GM23338 (cell line): Measurements from ENCODE around the gene STRN. TPM values are rescaled to one million over a fixed set of nuclear protein-coding genes. Genes with fewer than 3 reads are reported as not detected.

Source experiments
- ATAC-seq: fragments of 200-7000 bp; cut with Tn5 transposase; 3 replicates; pipeline ENCODE4 v1.9.1; 2020
- DNase-seq: peaks from one replicate; pipeline ENCODE4 v3.0.0-alpha.2; 2015; ENCODE audit warnings: low spot score
- H2AFZ ChIP-seq: fragments of 200-600 bp; sonication (generic); 2 replicates; pipeline ENCODE4 v1.8.0; 2016; ENCODE audit warnings: antibody characterized with exemption, mild to moderate bottlenecking, moderate library complexity
- H3F3A ChIP-seq: fragments of 200-600 bp; sonication (generic); replicated peaks from 2 replicates; pipeline ENCODE4 v1.8.0; 2017; ENCODE audit warnings: antibody characterized with exemption, mixed run types, low read depth
- H3K27ac ChIP-seq: fragments of 200-600 bp; sonication (generic); 2 replicates; pipeline ENCODE4 v1.6.1; 2016; ENCODE audit warnings: low read depth
- H3K27me3 ChIP-seq: fragments of 200-600 bp; sonication (generic); 2 replicates; pipeline ENCODE4 v1.8.0; 2016; ENCODE audit warnings: mild to moderate bottlenecking, mixed run types, moderate library complexity; ENCODE audit not compliant: insufficient read depth
- H3K36me3 ChIP-seq: fragments of 200-600 bp; sonication (generic); 2 replicates; pipeline ENCODE4 v1.8.0; 2016; ENCODE audit warnings: mild to moderate bottlenecking; ENCODE audit not compliant: insufficient read depth
- H3K4me1 ChIP-seq: fragments of 200-600 bp; sonication (generic); 2 replicates; pipeline ENCODE4 v1.8.0; 2016; ENCODE audit warnings: mild to moderate bottlenecking, moderate library complexity; ENCODE audit not compliant: insufficient read depth
- H3K4me2 ChIP-seq: fragments of 200-600 bp; sonication (generic); 2 replicates; pipeline ENCODE4 v1.7.1; 2017; ENCODE audit warnings: mixed run types
- H3K4me3 ChIP-seq: fragments of 200-600 bp; sonication (generic); 2 replicates; pipeline ENCODE4 v1.6.1; 2016; ENCODE audit warnings: mixed run types
- H3K79me2 ChIP-seq: fragments of 200-600 bp; sonication (generic); replicated peaks from 2 replicates; pipeline ENCODE4 v1.8.0; 2017; ENCODE audit warnings: mild to moderate bottlenecking; ENCODE audit not compliant: insufficient read depth
- H3K9me2 ChIP-seq: fragments of 200-600 bp; sonication (generic); 2 replicates; pipeline ENCODE4 v1.8.0; 2017; ENCODE audit not compliant: insufficient read depth
- H4K20me1 ChIP-seq: fragments of 200-600 bp; sonication (generic); replicated peaks from 2 replicates; pipeline ENCODE4 v1.8.0; 2017; ENCODE audit warnings: mild to moderate bottlenecking; ENCODE audit not compliant: insufficient read depth
- H3K27ac Mint-ChIP-seq: 2 replicates; pipeline ENCODE4 v1.8.0; 2020; ENCODE audit warnings: inconsistent platforms, mild to moderate bottlenecking, moderate library complexity, mixed read lengths
- H3K27me3 Mint-ChIP-seq: 3 replicates; pipeline ENCODE4 v1.8.0; 2022; ENCODE audit warnings: low read depth, mild to moderate bottlenecking, moderate library complexity, mixed read lengths, inconsistent platforms; ENCODE audit not compliant: insufficient read depth, poor library complexity
- H3K36me3 Mint-ChIP-seq: 3 replicates; pipeline ENCODE4 v1.8.0; 2021; ENCODE audit warnings: low read depth, mild to moderate bottlenecking, inconsistent platforms, moderate library complexity, mixed read lengths
- H3K4me1 Mint-ChIP-seq: 3 replicates; pipeline ENCODE4 v1.8.0; 2020; ENCODE audit warnings: mild to moderate bottlenecking, inconsistent platforms, mixed read lengths
- H3K4me3 Mint-ChIP-seq: 3 replicates; pipeline ENCODE4 v1.8.0; 2021; ENCODE audit warnings: moderate library complexity, mild to moderate bottlenecking, inconsistent platforms, mixed read lengths
- H3K9me3 Mint-ChIP-seq: 3 replicates; pipeline ENCODE4 v1.8.0; 2020; ENCODE audit warnings: moderate library complexity, mild to moderate bottlenecking, inconsistent platforms, mixed read lengths
- NANOG ChIP-seq: IDR thresholded peaks from 2 replicates; pipeline ENCODE4 v1.6.1; 2016; ENCODE audit warnings: antibody characterized with exemption, borderline replicate concordance
- ZNF462 ChIP-seq: fragments of 250-450 bp; sonication (Bioruptor Pico); IDR thresholded peaks from 2 replicates; pipeline ENCODE4 v1.5.0; 2020; ENCODE audit warnings: mild to moderate bottlenecking, moderate library complexity
- polyA plus RNA-seq: library from polyadenylated mRNA; unstranded; fragments of >200 nt; fragmentation: Nextera tagmentation; extraction: Ambion mirVana; gene quantifications from 2 replicates; pipeline ENCODE4 v1.2.1, GENCODE V29; 2016
- total RNA-seq: library from RNA; depleted of rRNA; stranded (reverse); fragments of >200 nt; shearing (Covaris generic); gene quantifications from 2 replicates; pipeline ENCODE4 v1.2.3, GENCODE V29; 2014
- TF ChIP-seq, protein P1 (sequence below), 2 experiments: fragments of 200-600 bp in 1 of 2; sonication (generic) in 1 of 2; conservative IDR thresholded peaks; 2 replicates each; pipeline versions ENCODE4 v1.5.1 to v1.6.1; 2016 to 2017; ENCODE audit warnings: antibody characterized with exemption in 2 of 2, low read depth in 2 of 2, mild to moderate bottlenecking in 2 of 2, moderate library complexity in 1 of 2

Gene STRN
- total and polyA plus RNA-seq, 2 experiments from 2014 or later, result 16.1 to 34.5 TPM

DNA sequence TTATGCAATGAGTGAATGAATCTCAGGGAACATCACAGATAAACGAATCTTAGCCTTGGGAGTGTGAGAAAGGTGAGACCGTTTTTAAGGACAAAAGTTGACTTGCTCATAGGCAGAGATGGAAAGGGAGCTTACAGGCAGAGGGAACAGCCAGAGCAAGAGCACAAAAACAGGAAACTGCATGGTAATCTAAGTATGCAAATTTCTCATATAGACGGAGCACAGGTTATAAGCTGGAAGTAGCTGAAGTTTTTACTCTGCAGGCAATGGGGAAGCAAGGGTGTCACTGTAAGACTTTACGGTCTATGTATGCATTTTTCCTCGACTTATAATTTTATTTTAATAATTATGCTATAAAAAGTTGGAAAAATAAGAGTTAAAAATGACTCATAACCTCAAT, 44.8 kb upstream of the STRN start:
- peak; percentile 37 for DNase-seq
- H4K20me1 ChIP-seq, result 0 out of 2 replicates have a peak, but pooled peaks cover 3% of the 10 kb centered on the region

More for the DNA sequence above, 44.8 kb upstream of the STRN start:
- H3K4me1 Mint-ChIP-seq, result peaks cover 4% of the 10 kb centered on the region
- H3K27ac Mint-ChIP-seq, result peak overlapping the region; percentile 66
- peak overlapping the region; percentile 36 for H3K27ac ChIP-seq
- ATAC-seq, result no peak
- TF ChIP-seq NANOG (no peak), ZNF462 (no peak)
- TF ChIP-seq, protein P1, sequence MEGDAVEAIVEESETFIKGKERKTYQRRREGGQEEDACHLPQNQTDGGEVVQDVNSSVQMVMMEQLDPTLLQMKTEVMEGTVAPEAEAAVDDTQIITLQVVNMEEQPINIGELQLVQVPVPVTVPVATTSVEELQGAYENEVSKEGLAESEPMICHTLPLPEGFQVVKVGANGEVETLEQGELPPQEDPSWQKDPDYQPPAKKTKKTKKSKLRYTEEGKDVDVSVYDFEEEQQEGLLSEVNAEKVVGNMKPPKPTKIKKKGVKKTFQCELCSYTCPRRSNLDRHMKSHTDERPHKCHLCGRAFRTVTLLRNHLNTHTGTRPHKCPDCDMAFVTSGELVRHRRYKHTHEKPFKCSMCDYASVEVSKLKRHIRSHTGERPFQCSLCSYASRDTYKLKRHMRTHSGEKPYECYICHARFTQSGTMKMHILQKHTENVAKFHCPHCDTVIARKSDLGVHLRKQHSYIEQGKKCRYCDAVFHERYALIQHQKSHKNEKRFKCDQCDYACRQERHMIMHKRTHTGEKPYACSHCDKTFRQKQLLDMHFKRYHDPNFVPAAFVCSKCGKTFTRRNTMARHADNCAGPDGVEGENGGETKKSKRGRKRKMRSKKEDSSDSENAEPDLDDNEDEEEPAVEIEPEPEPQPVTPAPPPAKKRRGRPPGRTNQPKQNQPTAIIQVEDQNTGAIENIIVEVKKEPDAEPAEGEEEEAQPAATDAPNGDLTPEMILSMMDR (conservative IDR thresholded peaks at IDR 0.05; ENCODE audit: low read depth in 2 of 2), result no peak
- no peaks in the 10 kb centered on the region for H3K4me1 ChIP-seq
- no peak overlapping the region for H2AFZ ChIP-seq
- H3K9me3 Mint-ChIP-seq, result no peaks in the 10 kb centered on the region; the same call in 2 of the 3 replicates
- H3K27me3 ChIP-seq, result no peaks in the 10 kb centered on the region
- H3K36me3 Mint-ChIP-seq, result peaks cover 9% of the 10 kb centered on the region; the same call in 2 of the 3 replicates
- H3K4me3 Mint-ChIP-seq, result no peak overlapping the region
- no peaks in the 10 kb centered on the region for H3F3A ChIP-seq
- H3K4me2 ChIP-seq, result no peak overlapping the region
- H3K4me3 ChIP-seq, result no peak overlapping the region
- no peaks in the 10 kb centered on the region for H3K27me3 Mint-ChIP-seq
- no peaks in the 10 kb centered on the region for H3K9me2 ChIP-seq
- H3K79me2 ChIP-seq, result no peaks in the 10 kb centered on the region
- H3K36me3 ChIP-seq, result no peaks in the 10 kb centered on the region
